ENCODE results near the gene GRID1. TPM values are rescaled to one million over a fixed set of nuclear protein-coding genes. Genes with fewer than 3 reads are reported as not detected.

The GRID1 gene
- polyA plus RNA-seq, 1 donor (not counting 4 experiments of a cell fraction or from before 2014, with no cell fraction given): 0.01 TPM

DNA sequence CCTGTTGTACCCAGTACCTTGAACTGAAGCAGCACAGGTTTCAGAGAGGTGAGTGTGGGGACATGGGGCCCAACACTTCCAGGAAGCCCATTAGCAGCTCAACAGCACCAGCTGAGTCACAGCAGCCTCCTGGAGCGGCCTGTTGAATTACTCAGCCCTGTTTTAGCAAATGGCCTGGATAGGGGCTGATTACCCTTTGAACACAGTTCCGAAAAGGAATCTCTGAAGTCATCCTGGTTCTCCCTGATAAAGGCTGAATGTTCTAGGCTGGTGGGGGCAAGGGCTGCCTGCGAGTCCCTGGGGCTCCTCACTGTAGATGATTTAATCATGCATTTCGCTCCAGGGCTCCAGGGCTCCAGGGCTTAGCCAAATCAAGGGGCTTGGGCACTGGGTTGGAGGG is 287.5 kb downstream of the GRID1 start:
- Histone ChIP-seq H3K36me3 (ENCODE audit: control insufficient read depth in 2 of 2, extremely low read depth in 1 of 2, insufficient read depth in 2 of 2, low read length in 2 of 2) (no peaks in the 10 kb centered on the region), H4K20me1 (ENCODE audit: control insufficient read depth, extremely low read depth, insufficient read depth, low read length) (no peaks in the 10 kb centered on the region), H3K4me2 (ENCODE audit: control insufficient read depth, extremely low read depth, insufficient read depth, low read depth, low read length) (no peak overlapping the region), H3K9ac (ENCODE audit: control insufficient read depth, extremely low read depth, insufficient read depth, low read length) (no peak overlapping the region), H3K27me3 (ENCODE audit: control insufficient read depth, extremely low read depth, insufficient read depth, low read length) (no peaks in the 10 kb centered on the region), H2AFZ (ENCODE audit: control insufficient read depth, low read length) (no peak overlapping the region), H3K9me1 (ENCODE audit: control insufficient read depth, extremely low read depth, insufficient read depth, low read length) (no peaks in the 10 kb centered on the region), H3K4me1 (ENCODE audit: control insufficient read depth, extremely low read depth, insufficient read depth, low read length) (no peaks in the 10 kb centered on the region), H3K27ac (ENCODE audit: control insufficient read depth, insufficient read depth, low read length) (no peak overlapping the region), H3K4me3 (ENCODE audit: control insufficient read depth in 2 of 3, extremely low read depth in 1 of 3, insufficient read depth in 2 of 3, low read depth in 1 of 3, low read length in 3 of 3) (no peak overlapping the region), H3K79me2 (ENCODE audit: control insufficient read depth, insufficient read depth, low read length) (no peaks in the 10 kb centered on the region), H3K9me3 (ENCODE audit: control insufficient read depth, low read depth, low read length) (no peaks in the 10 kb centered on the region)
- DNase-seq (ENCODE audit: low read depth, low spot score) (no peak), FAIRE-seq (no peak)
- dilution Hi-C loops (cut with MboI; ENCODE audit: extremely low pct_ligation_motif_present, low sequenced_read_pairs): no loop called here
- TF ChIP-seq, protein P1, sequence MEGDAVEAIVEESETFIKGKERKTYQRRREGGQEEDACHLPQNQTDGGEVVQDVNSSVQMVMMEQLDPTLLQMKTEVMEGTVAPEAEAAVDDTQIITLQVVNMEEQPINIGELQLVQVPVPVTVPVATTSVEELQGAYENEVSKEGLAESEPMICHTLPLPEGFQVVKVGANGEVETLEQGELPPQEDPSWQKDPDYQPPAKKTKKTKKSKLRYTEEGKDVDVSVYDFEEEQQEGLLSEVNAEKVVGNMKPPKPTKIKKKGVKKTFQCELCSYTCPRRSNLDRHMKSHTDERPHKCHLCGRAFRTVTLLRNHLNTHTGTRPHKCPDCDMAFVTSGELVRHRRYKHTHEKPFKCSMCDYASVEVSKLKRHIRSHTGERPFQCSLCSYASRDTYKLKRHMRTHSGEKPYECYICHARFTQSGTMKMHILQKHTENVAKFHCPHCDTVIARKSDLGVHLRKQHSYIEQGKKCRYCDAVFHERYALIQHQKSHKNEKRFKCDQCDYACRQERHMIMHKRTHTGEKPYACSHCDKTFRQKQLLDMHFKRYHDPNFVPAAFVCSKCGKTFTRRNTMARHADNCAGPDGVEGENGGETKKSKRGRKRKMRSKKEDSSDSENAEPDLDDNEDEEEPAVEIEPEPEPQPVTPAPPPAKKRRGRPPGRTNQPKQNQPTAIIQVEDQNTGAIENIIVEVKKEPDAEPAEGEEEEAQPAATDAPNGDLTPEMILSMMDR (optimal IDR thresholded peaks at IDR 0.05 in 1 of 3, IDR thresholded peaks at IDR 0.05 in 1 of 3, conservative IDR thresholded peaks at IDR 0.05 in 1 of 3; ENCODE audit: extremely low read depth in 1 of 3, insufficient read depth in 2 of 3, low read length in 3 of 3): no peak
- TF ChIP-seq EZH2 (IDR thresholded peaks at IDR 0.05; ENCODE audit: low read length): no peak

DNA sequence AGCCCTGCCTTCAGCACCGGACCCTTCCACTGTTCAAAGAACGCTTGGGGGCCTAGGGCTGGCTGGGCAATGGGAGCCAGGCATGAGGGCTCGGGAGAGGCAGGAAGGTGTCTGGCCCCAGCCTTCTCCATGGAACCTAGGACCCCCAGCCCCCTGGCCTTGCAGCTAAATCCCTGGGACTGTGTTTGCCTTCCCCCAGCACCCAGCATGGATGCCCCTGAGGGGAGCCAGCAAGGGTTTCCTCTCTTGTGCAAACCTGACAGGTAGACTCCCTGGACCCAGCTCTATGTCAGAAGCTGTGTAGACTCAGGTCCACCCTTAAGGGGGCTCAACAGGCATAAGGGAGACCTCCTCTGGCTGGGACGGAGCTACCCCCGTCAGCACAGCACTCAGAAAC is 288.0 kb downstream of the GRID1 start:
- Histone ChIP-seq H3K4me2 (ENCODE audit: control insufficient read depth, extremely low read depth, insufficient read depth, low read depth, low read length) (no peak overlapping the region), H3K4me3 (ENCODE audit: control insufficient read depth in 2 of 3, extremely low read depth in 1 of 3, insufficient read depth in 2 of 3, low read depth in 1 of 3, low read length in 3 of 3) (no peak overlapping the region), H3K79me2 (ENCODE audit: control insufficient read depth, insufficient read depth, low read length) (no peaks in the 10 kb centered on the region), H3K9me3 (ENCODE audit: control insufficient read depth, low read depth, low read length) (no peaks in the 10 kb centered on the region), H3K9ac (ENCODE audit: control insufficient read depth, extremely low read depth, insufficient read depth, low read length) (no peak overlapping the region), H3K27ac (ENCODE audit: control insufficient read depth, insufficient read depth, low read length) (no peak overlapping the region), H3K36me3 (ENCODE audit: control insufficient read depth in 2 of 2, extremely low read depth in 1 of 2, insufficient read depth in 2 of 2, low read length in 2 of 2) (no peaks in the 10 kb centered on the region), H4K20me1 (ENCODE audit: control insufficient read depth, extremely low read depth, insufficient read depth, low read length) (no peaks in the 10 kb centered on the region), H2AFZ (ENCODE audit: control insufficient read depth, low read length) (no peak overlapping the region), H3K4me1 (ENCODE audit: control insufficient read depth, extremely low read depth, insufficient read depth, low read length) (no peaks in the 10 kb centered on the region), H3K9me1 (ENCODE audit: control insufficient read depth, extremely low read depth, insufficient read depth, low read length) (no peaks in the 10 kb centered on the region), H3K27me3 (ENCODE audit: control insufficient read depth, extremely low read depth, insufficient read depth, low read length) (no peaks in the 10 kb centered on the region)
- no peak for FAIRE-seq
- dilution Hi-C loops (cut with MboI; ENCODE audit: extremely low pct_ligation_motif_present, low sequenced_read_pairs): no loop called here
- TF ChIP-seq EZH2 (IDR thresholded peaks at IDR 0.05; ENCODE audit: low read length): no peak
- TF ChIP-seq, protein P1 (optimal IDR thresholded peaks at IDR 0.05 in 1 of 3, IDR thresholded peaks at IDR 0.05 in 1 of 3, conservative IDR thresholded peaks at IDR 0.05 in 1 of 3; ENCODE audit: extremely low read depth in 1 of 3, insufficient read depth in 2 of 3, low read length in 3 of 3): no peak
- DNase-seq (ENCODE audit: low read depth, low spot score): no peak
